Measurements from ENCODE around the gene ANOS1.
"Not testable (repeated sequence)": the region's sequence is repeated elsewhere in the genome, so short reads cannot be mapped to it uniquely, and the experiment has no call there.

GRCh38 chrX:8502101-8502500 lies 229.8 kb downstream of the ANOS1 start:
- TF ChIP-seq CTCF (IDR thresholded peaks at IDR 0.05 in 4 of 5, conservative IDR thresholded peaks at IDR 0.05 in 1 of 5); POLR2A (IDR thresholded peaks at IDR 0.05): not testable (repeated sequence)
